BE2C (cell line): Measurements from ENCODE around the gene WIF1.

ENCODE experiments used
- DNase-seq: peaks from one replicate; pipeline ENCODE4 v3.0.0-alpha.2; 2020
- H3K27me3 ChIP-seq: fragments of 250-450 bp; sonication (Bioruptor Pico); 2 replicates; pipeline ENCODE4 v1.5.1; 2020; ENCODE audit warnings: mild to moderate bottlenecking
- H3K36me3 ChIP-seq: fragments of 250-450 bp; sonication (Bioruptor Pico); 2 replicates; pipeline ENCODE4 v1.5.1; 2020; ENCODE audit warnings: mild to moderate bottlenecking
- H3K4me1 ChIP-seq: fragments of 250-450 bp; sonication (Bioruptor Pico); 2 replicates; pipeline ENCODE4 v1.5.1; 2020
- H3K4me3 ChIP-seq: 2 replicates; pipeline ENCODE4 v1.5.1; 2011; ENCODE audit warnings: low read depth, low read length
- H3K9me3 ChIP-seq: fragments of 250-450 bp; sonication (Bioruptor Pico); 2 replicates; pipeline ENCODE4 v1.5.1; 2020
- TF ChIP-seq, protein P1 (sequence below): IDR thresholded peaks from 2 replicates; pipeline ENCODE4 v1.5.1; 2012; ENCODE audit warnings: mild to moderate bottlenecking, low read depth, low read length

WIF1 gene

GRCh38 chr12:65045269-65045668 lies 75.8 kb downstream of the WIF1 start:
- Histone ChIP-seq H3K36me3 (no peaks in the 10 kb centered on the region), H3K4me1 (no peaks in the 10 kb centered on the region), H3K27me3 (no peaks in the 10 kb centered on the region; the same call in none of the 2 replicates), H3K9me3 (no peaks in the 10 kb centered on the region), H3K4me3 (no peak overlapping the region)
- no peak for DNase-seq
- TF ChIP-seq, protein P1, sequence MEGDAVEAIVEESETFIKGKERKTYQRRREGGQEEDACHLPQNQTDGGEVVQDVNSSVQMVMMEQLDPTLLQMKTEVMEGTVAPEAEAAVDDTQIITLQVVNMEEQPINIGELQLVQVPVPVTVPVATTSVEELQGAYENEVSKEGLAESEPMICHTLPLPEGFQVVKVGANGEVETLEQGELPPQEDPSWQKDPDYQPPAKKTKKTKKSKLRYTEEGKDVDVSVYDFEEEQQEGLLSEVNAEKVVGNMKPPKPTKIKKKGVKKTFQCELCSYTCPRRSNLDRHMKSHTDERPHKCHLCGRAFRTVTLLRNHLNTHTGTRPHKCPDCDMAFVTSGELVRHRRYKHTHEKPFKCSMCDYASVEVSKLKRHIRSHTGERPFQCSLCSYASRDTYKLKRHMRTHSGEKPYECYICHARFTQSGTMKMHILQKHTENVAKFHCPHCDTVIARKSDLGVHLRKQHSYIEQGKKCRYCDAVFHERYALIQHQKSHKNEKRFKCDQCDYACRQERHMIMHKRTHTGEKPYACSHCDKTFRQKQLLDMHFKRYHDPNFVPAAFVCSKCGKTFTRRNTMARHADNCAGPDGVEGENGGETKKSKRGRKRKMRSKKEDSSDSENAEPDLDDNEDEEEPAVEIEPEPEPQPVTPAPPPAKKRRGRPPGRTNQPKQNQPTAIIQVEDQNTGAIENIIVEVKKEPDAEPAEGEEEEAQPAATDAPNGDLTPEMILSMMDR = no peak

- H3K9me3 ChIP-seq = no peaks in the 10 kb centered on the region
- no peaks in the 10 kb centered on the region for H3K27me3 ChIP-seq
- no peak for DNase-seq
- H3K36me3 ChIP-seq = no peaks in the 10 kb centered on the region
- TF ChIP-seq, protein P1 = no peak
- H3K4me1 ChIP-seq = no peaks in the 10 kb centered on the region
- H3K4me3 ChIP-seq = no peak overlapping the region
Measured at GRCh38 chr12:65039301-65039700, 81.8 kb downstream of the WIF1 start.

GRCh38 chr12:65025136-65025535 lies 96.0 kb downstream of the WIF1 start:
- H3K36me3 ChIP-seq = no peaks in the 10 kb centered on the region
- H3K27me3 ChIP-seq = no peaks in the 10 kb centered on the region
- no peak for DNase-seq
- no peaks in the 10 kb centered on the region for H3K9me3 ChIP-seq
- no peak overlapping the region for H3K4me3 ChIP-seq
- TF ChIP-seq, protein P1 = no peak
- H3K4me1 ChIP-seq = no peaks in the 10 kb centered on the region

DNA sequence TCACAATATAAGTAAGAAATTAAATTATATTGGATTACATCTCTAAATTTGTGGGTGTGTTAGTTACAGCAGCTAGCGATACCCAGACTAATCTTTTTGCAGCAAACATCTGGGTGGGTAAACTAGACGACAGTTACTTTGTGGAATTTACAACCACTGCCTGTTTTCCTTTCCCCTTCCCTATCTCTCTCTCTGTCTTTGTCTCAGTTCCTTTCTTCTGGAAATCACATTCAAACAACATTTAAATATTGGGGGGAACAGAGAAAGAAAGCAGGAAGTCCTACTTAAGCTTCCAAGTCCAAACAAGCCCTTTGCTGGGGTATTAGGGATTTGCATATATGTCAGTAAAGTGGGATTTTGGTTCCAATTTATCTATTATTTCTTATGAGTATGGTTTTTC lies 97.6 kb downstream of the WIF1 start:
- Histone ChIP-seq H3K27me3 (no peaks in the 10 kb centered on the region), H3K36me3 (no peaks in the 10 kb centered on the region), H3K4me3 (no peak overlapping the region), H3K9me3 (no peaks in the 10 kb centered on the region), H3K4me1 (no peaks in the 10 kb centered on the region)
- TF ChIP-seq, protein P1 = no peak
- DNase-seq = no peak

- no peaks in the 10 kb centered on the region for H3K4me1 ChIP-seq
- peak; percentile 12 for DNase-seq
- no peak overlapping the region for H3K4me3 ChIP-seq
- TF ChIP-seq, protein P1 = no peak
- no peaks in the 10 kb centered on the region for H3K36me3 ChIP-seq
- H3K27me3 ChIP-seq = no peaks in the 10 kb centered on the region
- H3K9me3 ChIP-seq = no peaks in the 10 kb centered on the region
Measured at GRCh38 chr12:65022960-65023359, 98.1 kb downstream of the WIF1 start.

GRCh38 chr12:65022421-65022820 lies 98.7 kb downstream of the WIF1 start:
- H3K36me3 ChIP-seq = no peaks in the 10 kb centered on the region
- H3K4me3 ChIP-seq = no peak overlapping the region
- no peak for DNase-seq
- no peaks in the 10 kb centered on the region for H3K27me3 ChIP-seq
- TF ChIP-seq, protein P1 = no peak
- H3K9me3 ChIP-seq = no peaks in the 10 kb centered on the region
- no peaks in the 10 kb centered on the region for H3K4me1 ChIP-seq
